Stimulated activated CD8-positive, alpha-beta memory T cell treated with anti-CD3 and anti-CD28 coated beads, Interleukin-4, amount 100 ng/mL, for 24 hours (primary cell): ENCODE measurements around the gene CHST15.

Experiments used
- DNase-seq: peaks from one replicate; pipeline ENCODE4 v3.0.0-alpha.2; 2020; ENCODE audit warnings: low read depth

Gene CHST15

DNA sequence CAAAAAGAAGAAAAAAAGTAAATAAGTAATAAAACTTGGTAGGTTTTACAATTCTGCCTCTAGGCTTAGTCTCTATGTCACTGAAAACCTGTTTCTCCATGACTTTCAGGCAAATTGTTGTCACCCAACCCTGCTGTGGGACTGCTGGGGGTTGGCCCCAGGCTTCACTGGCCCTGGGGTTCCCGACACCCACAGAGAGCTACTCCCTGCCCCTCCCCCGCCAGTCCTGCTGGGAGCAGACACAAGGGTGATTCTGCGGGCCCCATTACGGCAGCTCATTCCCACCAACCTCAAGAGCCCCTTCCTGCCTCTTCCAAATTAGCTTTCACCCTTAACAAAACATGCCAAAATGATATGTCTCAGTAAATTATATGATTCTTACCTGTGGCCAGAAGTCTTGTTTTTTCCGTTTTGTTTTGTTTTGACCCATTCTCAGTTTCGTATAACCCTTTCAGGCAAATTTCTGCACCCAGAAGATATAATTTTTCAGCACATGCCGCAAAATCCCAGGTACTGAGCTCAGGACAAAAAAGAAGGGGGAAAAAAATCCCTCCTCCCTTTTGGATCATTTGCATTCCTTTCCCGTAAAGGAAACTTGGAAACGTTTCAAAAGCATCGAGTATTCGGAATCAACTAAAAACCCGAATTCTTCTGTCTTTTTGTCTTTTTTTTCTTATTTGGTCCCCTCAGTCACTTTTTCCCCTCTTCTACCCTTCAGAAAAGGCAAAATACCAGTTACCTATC is 27.8 kb downstream of the CHST15 start:
- no peak for DNase-seq

DNA sequence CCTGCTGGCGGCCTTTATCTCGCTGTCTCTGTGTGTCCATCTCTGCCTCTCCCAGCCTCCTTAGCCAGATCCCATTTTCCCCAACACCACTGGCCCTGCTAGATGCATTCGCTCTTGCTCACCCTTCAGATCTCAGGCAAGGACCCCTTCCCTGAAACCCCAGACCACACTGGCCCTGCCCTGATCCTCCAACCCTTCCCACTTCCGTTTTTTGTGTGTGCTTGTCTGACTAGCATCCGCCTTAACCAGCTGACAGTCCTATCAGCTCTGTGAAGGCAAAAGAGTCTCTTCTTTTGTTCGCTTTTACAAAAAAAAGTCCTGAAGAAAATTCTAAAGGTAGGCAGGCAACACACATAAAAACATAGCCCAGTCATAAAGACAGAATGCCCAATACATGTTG is 28.7 kb downstream of the CHST15 start:
- no peak for DNase-seq

DNA sequence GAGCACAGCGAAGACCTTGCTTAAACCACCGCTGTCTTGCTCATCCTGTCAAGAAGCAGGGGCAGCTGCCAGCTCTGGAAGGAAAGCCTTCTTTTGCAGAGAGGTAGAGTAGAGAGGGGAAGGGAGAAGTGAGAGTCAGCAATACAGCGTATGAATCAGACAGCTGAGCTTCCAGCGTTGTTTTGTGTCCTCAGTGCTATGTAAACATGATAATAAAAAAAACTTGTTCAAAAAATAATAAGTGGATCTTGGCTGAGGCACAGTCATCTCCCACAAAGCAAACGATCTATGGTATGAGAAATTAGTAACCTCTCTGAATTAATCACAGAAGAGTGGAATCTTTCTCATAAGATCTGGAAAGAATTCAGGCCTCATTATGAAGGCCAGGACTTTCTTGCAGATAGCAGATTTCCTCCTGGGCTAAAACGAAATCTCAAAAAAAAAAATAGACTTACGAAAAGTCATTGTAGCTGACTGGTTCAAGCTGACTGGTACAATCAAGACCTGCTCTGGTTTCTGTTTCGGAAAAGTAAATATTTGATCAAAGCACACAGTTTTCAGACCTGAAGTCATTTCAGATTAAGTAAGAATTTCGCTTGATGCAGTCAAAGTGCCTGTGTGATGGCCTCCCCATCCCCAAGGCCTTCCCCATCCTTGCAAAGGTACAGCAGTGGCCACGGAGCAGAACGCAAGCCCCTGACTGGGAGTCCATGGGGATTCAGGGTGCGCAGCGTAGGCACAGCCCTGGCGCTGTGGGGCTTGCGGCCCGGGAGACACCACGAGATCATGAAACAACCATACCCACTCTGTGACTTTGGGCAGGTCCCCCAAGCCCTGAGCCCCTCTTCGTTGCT is 29.4 kb downstream of the CHST15 start:
- DNase-seq = no peak

DNA sequence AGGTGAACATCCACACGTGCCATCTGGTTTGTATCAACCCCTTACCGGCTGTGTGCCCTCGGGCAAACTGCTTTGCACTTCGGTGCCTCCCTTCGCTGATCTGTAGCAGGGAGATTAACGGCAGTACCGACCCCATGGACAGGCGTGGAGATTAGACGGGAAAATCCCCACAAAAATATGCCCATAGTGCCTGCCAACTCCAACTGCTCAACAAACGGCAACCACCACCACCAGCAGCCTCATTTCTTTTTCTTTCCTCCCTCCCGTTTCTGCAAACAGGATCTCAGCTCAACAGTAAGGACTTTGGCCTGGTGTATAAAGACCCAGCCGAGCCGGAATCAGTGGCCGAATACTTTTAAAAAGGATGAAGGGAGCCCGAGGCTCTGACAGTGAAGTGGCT is 31.0 kb downstream of the CHST15 start:
- DNase-seq = no peak

DNA sequence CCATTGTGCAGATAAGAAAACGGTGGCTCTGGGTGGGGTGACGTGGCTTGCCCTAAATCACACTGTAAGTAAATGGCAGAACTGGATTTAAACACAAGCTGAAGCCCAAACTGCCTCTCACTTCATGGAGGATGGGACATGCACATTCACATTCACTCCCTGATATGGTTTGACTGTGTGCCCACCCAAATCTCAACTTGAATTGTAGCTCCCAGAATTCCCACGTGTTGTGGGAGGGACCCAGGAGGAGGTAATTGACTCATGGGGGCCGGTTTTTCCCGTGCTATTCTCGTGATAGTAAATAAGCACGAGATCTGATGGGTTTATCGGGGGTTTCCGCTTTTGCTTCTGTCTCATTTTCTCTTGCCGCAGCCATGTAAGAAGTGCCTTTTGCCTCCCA is 32.4 kb downstream of the CHST15 start:
- DNase-seq = no peak

DNA sequence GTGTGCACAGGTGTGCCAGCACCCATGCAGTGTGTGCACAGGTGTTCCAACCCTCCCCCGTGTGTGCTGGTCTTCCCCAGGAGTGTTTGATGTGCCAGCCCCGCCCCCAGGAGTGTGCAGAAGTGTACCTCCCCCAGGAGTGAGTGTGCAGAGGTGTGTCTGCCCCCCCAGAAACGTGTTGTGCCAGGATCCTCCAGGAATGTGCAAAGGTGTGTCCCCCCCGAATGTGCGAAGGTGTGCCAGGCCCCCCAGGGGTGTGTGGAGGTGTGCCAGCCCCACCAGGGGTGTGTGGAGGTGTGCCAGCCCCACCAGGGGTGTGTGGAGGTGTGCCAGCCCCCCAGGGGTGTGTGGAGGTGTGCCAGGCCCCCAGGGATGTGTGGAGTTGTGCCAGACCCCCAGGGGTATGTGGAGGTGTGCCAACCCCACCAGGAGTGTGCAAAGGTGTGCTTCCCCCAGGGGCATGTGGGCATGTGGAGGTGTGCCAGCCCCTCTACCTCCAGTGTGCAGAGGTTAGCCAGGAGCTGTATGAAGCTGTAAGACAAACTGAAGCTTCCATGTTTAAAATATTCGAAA is 33.2 kb downstream of the CHST15 start:
- DNase-seq = no peak

DNA sequence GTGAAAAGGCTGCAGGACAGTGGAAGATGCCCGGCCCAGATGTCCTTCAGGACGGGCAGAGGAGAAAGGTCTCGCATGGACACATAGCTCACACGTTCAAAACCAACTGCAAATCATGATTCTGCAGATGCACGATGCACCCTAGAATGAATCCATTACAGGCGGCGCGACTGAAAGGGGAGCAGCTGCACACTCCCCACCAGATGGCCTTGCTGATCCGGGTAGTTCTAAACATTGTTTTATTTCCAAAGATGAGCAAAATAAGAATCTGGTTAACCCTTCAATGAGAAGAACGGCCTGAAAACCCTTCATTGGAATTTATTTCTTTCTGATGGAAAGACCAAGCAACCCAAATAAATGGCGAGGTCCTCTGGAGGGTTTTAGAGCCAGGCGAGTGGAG is 33.8 kb downstream of the CHST15 start:
- DNase-seq = no peak

DNA sequence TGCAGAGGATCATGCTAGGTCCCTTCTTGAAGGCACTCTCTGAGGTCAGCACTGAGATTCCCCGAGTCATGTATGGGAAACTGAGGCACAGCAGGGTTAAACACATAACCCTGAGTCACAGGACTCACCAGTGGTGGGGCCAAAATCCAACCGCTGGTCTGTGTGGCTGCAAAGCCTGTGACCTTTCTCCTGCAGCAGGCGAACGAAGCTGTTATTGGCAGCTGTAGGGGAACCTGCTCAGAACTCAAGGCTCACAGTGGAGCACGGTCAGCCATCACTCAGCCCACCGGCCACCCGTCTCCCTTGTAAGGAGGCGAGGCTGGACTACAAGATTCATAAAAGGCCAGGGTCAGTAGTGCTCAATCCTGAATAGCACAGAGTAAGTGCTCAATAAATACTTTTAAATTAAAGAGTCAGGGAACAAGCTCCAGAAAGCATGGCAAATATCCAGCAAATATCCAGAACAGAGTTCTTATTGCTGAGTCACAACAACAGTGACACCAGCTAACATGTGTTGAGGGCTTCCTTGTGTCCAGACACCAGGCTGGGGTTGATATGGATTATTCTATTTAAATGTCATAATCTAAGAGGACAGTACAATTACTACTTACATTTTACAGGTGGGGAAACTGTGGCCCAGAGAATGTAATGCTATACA is 34.9 kb downstream of the CHST15 start:
- no peak for DNase-seq

DNA sequence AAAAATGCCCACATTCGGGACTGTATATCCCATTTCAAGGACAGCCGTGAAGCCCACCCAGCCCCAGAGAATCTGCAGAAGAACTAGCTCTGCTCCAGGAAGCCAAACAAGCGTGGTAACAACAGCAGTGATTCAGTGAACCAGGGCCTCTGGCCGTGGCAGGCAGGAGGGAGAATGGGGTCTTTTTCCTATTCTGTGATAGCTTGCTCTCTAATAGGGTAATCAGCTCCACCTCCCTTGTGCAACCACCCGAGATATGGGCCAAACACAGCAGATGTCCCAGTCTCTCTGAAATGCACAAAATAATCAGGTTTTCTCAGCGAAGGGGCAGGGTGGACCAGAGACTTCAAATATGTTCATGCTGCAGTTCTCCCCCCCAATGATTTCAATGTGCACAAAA is 35.8 kb downstream of the CHST15 start:
- no peak for DNase-seq

DNA sequence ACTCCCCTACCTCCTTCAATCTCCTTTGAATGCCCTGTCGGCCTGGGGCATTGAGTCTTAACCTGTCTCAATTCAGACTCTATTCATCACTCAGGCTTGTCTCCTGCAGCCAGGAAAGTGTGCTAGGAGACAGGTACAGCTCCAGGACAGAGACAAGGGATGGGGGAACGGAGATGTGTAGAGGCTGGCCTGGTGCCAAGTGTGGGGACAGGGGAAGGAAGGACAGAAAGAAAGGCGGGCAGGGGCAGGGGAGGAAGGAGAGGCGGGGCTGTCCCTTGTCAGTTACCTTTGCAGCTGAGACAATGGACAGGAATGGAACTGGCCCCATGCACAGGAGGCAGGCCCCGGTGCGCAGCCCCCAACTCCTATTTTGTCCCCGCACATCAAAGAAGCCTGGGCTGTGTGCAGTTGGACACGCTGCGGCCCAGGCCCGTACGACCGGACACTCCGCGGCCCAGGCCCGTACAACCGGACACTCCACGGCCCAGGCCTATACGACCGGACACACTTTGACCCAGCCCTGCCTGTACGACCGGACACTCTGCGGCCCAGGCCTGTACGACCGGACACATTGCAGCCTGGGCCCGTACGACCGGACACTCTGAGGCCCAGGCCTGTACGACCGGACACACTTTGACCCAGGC is 36.9 kb downstream of the CHST15 start:
- DNase-seq = no peak

DNA sequence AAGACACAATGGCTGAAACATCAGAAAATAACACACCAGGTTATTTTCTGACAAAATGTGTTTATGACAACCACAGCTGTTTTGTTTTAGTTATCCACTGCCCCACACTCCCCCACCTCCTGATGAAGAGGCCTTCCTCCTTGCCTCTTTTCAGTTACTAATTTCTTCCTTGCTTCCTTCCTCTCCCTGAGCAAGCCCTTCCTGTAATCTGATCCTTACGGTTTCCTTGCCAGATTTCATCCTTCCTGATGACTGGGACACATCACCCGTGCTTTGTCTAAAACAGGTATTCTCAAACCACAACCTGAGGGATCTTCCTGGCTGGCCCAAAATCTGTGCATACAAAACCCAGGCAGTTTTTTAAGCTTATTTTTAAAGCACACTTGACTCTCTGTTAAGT is 39.4 kb downstream of the CHST15 start:
- DNase-seq = no peak

DNA sequence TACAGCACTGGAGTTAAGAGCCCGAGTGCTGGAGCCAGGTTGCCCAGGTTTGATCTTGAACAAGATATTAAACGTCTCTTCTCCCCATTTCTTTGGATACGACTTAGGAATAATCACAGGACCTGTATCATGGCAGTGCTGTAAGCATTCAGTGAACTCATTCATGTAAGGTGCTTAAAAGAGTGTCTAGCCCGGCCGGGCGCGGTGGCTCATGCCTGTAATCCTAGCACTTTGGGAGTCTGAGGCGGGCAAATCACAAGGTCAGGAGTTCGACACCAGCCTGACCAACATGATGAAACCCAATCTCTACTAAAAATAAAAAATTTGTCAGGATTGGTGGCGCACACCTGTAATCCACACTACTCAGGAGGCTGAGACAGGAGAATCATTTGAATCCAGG is 40.8 kb downstream of the CHST15 start:
- DNase-seq = no peak

DNA sequence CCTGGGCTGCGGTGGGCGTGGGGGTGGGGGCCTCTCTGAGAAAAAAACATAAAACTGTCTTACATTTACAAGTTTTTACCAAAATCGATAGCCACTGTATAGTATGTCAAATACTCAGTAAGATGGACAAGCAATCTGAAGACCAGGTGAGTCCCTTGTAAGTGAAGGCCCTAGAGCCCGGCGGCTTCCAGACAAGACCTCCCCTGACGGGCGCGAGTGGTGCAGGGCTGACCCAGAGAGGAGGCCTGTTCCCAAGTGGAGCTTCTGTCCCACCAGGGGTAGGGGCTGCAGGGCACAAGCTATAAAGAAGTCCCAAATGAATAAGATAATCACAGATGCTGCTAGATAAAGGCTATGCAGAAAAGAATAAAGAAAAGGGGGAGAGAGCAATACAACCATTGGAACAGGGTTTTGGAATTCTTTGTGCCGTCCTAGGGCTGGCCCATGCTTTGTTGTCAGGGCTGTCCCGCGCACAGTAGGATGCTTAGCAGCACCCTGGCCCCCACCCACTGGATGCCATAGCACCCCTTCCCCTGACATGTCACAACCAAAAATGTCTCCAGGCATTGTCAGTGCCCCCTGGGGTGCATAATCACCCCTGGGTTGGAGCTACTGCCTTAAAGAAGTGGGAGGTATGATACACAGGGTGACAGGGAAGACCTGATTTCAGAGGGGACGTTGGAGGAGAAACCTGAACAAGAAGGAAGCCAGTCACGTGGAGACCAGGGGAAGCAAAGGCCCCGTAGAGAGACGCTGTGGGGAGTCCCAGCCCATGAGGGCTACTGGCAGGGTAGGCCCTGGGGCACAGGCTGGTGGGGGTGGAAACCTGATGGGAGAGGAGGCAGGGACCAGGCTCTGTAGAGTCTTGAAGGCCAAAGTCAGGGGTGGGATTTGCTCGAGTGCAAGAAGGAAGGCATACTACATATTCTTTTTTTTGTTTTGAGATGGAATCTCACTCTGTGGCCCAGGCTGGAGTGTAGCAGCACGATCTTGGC is 43.1 kb downstream of the CHST15 start:
- no peak for DNase-seq

DNA sequence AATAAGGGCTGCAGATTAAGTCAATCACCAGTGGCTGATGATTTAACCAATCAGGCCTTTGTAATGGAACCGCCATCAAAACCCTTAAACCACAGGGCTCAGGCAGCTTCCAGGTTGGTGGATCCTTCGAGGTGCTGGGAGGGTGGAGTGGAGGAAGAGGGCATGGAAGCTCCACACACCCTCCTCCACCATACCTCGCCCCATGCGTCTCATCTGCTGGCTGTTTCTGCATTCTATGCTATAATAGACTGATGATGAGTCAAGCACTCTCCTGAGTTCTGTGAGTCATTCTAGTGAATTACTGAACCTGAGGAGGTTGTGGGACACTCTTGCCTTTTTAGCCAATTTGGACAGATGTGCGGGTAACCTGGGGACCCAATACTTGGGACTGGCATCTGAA is 43.9 kb downstream of the CHST15 start:
- no peak for DNase-seq

DNA sequence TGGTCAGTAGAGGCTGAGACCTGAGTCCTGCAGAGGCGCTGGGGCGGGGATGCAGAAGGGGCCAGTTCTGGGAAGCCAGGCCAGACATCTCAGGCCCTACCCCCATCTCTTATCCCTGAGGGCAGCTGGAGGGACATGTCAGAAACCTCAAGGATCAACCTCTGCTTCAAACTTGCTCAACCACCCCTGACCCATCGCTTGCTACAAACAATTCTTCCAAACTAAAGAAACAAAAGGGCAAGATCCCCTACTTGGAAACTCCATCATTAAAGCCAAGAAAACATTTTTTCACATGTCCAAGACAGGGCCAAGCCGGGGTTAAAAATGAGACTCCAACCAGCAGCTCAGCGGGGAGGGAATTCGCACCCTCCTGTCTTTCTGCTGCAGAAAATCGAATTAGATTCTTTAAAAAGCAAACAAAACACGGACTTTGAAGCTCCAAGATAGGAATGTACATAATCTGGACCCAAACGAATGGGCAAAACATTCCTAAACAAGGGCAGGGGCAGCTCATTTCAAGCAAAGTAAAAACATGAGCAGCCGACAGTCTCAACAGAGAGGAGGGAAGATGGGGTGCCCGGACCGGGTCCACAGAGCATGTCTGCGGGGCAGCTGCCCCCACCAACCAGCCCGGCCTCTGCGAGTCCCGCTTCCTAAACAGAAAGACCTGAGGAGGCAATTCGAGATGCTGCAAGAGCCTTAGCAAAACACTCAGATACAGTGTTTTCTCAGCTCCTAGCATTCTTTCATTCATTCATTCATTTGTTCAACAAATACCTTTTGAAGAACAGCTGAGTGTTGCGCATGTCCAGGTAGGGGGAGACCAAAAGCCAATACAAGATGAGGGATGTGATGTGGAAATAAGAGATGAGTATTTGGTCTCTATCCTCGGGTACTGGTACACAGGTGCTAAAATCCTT is 44.8 kb downstream of the CHST15 start:
- no peak for DNase-seq

DNA sequence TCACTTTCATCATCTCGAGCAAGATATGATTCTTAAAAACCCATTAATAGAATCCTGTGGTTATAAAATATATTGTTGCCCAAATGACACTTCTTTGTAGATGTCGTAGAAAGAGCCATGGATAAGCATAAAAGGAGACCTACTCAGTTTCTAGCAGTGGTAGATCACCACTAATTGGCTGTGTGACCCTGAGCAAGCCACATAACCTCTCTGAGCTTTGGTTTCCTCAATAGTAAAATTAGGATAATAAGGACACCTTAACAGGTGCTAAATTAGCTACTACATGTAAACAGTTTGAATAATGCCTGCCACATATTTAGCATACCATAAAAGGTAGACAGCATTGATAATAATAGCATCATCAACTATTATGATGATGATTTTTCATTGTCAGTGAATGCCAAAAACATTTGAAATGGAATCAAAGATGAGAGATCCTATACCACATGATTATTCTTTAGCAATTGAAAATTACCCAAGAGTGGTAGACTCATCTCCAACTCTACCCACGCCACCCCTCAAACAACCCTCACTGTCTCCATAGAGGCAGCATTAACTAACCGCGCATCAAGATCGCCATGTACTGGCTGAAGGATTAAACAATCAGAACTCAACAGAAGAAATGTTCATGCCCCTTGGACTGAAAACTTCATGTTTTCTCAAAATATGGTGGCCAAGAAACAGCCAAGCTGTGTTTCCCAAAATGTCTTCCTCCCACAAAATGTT is 45.8 kb downstream of the CHST15 start:
- DNase-seq = no peak

DNA sequence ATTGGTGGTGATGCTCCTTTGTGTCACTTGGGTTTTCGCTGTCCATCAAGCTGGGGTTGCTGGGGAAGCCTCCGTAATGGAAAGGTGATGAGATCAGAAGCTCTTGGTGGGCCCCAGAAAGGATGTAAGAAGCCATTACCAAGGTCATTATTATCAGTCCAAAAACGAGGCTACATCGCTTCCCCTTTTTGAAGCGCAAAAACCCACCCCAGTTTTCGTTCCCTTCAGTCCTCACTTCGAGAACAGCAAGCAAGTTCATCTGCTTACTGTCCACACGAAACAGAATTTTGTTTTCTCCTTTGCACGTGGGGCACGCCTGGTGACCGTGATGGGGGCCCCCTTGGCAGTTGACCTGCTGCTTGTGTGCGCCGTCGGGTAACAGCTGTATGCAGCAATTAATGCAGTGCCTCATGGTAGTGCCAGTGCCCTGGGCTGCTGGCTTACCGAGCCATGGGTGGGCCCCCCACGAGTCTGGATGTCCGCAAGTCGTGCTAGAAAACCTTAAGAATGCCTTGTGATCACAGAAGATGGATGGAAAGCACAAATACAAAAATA is 47.5 kb downstream of the CHST15 start:
- DNase-seq = no peak

DNA sequence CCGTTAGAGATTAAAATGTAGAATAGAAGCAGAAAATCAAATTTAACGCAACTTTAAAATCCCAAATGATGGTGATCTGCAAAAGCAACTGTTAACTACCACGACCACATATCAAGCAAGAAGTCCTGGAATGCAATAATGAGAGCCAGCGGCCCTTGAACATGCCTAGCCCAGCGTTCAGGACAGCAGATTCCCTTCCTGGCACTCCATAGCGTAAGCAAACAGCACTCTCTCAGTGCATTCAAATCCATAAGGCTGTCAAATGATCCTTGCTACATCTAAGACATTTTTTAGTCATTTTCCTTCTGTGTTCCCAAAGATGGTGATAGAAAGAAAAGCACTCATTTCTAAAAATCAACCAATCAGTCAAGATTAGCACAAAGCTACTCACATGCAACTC is 48.1 kb downstream of the CHST15 start:
- no peak for DNase-seq
